SK-N-SH treated with all-trans-retinoic acid at 6 μM for 48 hours (cell line): ENCODE data around the gene CHKB.

Source experiments
- ATAC-seq: fragments of 200-7000 bp; cut with Tn5 transposase; 3 replicates; pipeline ENCODE4 v1.9.1; 2020; ENCODE audit warnings: mild to moderate bottlenecking, moderate library complexity
- ARNTL ChIP-seq: fragments of 450-650 bp; formaldehyde crosslinking; IDR thresholded peaks from 2 replicates; pipeline ENCODE4 v1.5.0; 2020; ENCODE audit warnings: low read depth, mild to moderate bottlenecking, moderate library complexity, borderline replicate concordance
- BACH2 ChIP-seq: fragments of 250-450 bp; sonication (Bioruptor Pico); IDR thresholded peaks from 2 replicates; pipeline ENCODE4 v1.9.0; 2021; ENCODE audit warnings: mild to moderate bottlenecking, borderline replicate concordance
- CSDC2 ChIP-seq: fragments of 250-450 bp; sonication (Bioruptor Pico); IDR thresholded peaks from 2 replicates; pipeline ENCODE4 v1.5.0; 2020; ENCODE audit warnings: mild to moderate bottlenecking, moderate library complexity
- ESRRG ChIP-seq: fragments of 250-450 bp; sonication (Bioruptor Pico); IDR thresholded peaks from 2 replicates; pipeline ENCODE4 v1.6.1; 2021; ENCODE audit warnings: mild to moderate bottlenecking
- GLIS3 ChIP-seq: fragments of 250-450 bp; sonication (Bioruptor Pico); IDR thresholded peaks from 2 replicates; pipeline ENCODE4 v1.5.0; 2020; ENCODE audit warnings: mild to moderate bottlenecking, moderate library complexity
- ISL1 ChIP-seq: fragments of 250-450 bp; sonication (Bioruptor Pico); IDR thresholded peaks from 2 replicates; pipeline ENCODE4 v2.1.2; 2022; ENCODE audit warnings: mild to moderate bottlenecking, moderate library complexity
- PPARA ChIP-seq: fragments of 250-450 bp; sonication (Bioruptor Pico); IDR thresholded peaks from 2 replicates; pipeline ENCODE4 v1.5.0; 2020; ENCODE audit warnings: mild to moderate bottlenecking, borderline replicate concordance
- RARB ChIP-seq: fragments of 250-450 bp; sonication (Bioruptor Pico); IDR thresholded peaks from 2 replicates; pipeline ENCODE4 v1.8.0; 2021; ENCODE audit warnings: mild to moderate bottlenecking, moderate library complexity
- SNAI2 ChIP-seq: fragments of 250-450 bp; sonication (Bioruptor Pico); IDR thresholded peaks from 2 replicates; pipeline ENCODE4 v1.5.0; 2020; ENCODE audit warnings: mild to moderate bottlenecking, moderate library complexity
- TCF4 ChIP-seq: fragments of 250-450 bp; sonication (Bioruptor Pico); IDR thresholded peaks from 2 replicates; pipeline ENCODE4 v1.8.0; 2021; ENCODE audit warnings: mild to moderate bottlenecking, moderate library complexity, borderline replicate concordance
- TOX ChIP-seq: fragments of 250-450 bp; sonication (Bioruptor Pico); IDR thresholded peaks from 2 replicates; pipeline ENCODE4 v1.8.0; 2021; ENCODE audit warnings: mild to moderate bottlenecking, moderate library complexity, borderline replicate concordance
- TSHZ2 ChIP-seq: fragments of 250-450 bp; sonication (Bioruptor Pico); IDR thresholded peaks from 2 replicates; pipeline ENCODE4 v1.5.0; 2020; ENCODE audit warnings: mild to moderate bottlenecking, moderate library complexity
- ZC3H10 ChIP-seq: fragments of 250-450 bp; sonication (Bioruptor Pico); IDR thresholded peaks from 2 replicates; pipeline ENCODE4 v1.5.1; 2021; ENCODE audit warnings: mild to moderate bottlenecking, moderate library complexity
- ZFP3 ChIP-seq: fragments of 250-450 bp; sonication (Bioruptor Pico); IDR thresholded peaks from 2 replicates; pipeline ENCODE4 v1.5.0; 2020; ENCODE audit warnings: mild to moderate bottlenecking, moderate library complexity
- ZFP30 ChIP-seq: fragments of 450-650 bp; formaldehyde crosslinking; IDR thresholded peaks from 2 replicates; pipeline ENCODE4 v1.5.0; 2022; ENCODE audit warnings: mild to moderate bottlenecking, moderate library complexity
- ZNF565 ChIP-seq: fragments of 450-650 bp; formaldehyde crosslinking; conservative IDR thresholded peaks from 2 replicates; pipeline ENCODE4 v1.5.0; 2020; ENCODE audit warnings: low read depth, mild to moderate bottlenecking, moderate library complexity
- ZNF70 ChIP-seq: fragments of 450-650 bp; formaldehyde crosslinking; IDR thresholded peaks from 2 replicates; pipeline ENCODE4 v1.5.0; 2020; ENCODE audit warnings: mild to moderate bottlenecking, moderate library complexity
- ZNF8 ChIP-seq: fragments of 450-650 bp; formaldehyde crosslinking; IDR thresholded peaks from 2 replicates; pipeline ENCODE4 v1.5.0; 2020; ENCODE audit warnings: mild to moderate bottlenecking, moderate library complexity
- TF ChIP-seq, protein P1 (sequence below): fragments of 250-450 bp; sonication (Bioruptor Pico); IDR thresholded peaks from 2 replicates; pipeline ENCODE4 v1.5.1; 2021; ENCODE audit warnings: mild to moderate bottlenecking, moderate library complexity
- TF ChIP-seq, protein P2 (sequence below): fragments of 250-450 bp; sonication (Bioruptor Pico); IDR thresholded peaks from 2 replicates; pipeline ENCODE4 v1.8.0; 2021; ENCODE audit warnings: low read depth, mild to moderate bottlenecking, moderate library complexity, borderline replicate concordance
- TF ChIP-seq, protein P3 (sequence below): fragments of 250-450 bp; sonication (Bioruptor Pico); IDR thresholded peaks from 2 replicates; pipeline ENCODE4 v1.8.0; 2020; ENCODE audit warnings: mild to moderate bottlenecking, moderate library complexity, borderline replicate concordance

CHKB gene

GRCh38 chr22:50595189-50595588 is 12.5 kb upstream of the CHKB start:
- ATAC-seq, result no peak
- TF ChIP-seq ZNF70 (CRISPR knock-in tag), result no peak
- TF ChIP-seq, protein P1, sequence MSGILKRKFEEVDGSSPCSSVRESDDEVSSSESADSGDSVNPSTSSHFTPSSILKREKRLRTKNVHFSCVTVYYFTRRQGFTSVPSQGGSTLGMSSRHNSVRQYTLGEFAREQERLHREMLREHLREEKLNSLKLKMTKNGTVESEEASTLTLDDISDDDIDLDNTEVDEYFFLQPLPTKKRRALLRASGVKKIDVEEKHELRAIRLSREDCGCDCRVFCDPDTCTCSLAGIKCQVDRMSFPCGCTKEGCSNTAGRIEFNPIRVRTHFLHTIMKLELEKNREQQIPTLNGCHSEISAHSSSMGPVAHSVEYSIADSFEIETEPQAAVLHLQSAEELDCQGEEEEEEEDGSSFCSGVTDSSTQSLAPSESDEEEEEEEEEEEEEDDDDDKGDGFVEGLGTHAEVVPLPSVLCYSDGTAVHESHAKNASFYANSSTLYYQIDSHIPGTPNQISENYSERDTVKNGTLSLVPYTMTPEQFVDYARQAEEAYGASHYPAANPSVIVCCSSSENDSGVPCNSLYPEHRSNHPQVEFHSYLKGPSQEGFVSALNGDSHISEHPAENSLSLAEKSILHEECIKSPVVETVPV (CRISPR knock-in tag), result no peak
- TF ChIP-seq GLIS3 (CRISPR knock-in tag), result no peak
- no peak for TF ChIP-seq BACH2 (CRISPR knock-in tag)
- TF ChIP-seq, protein P2, sequence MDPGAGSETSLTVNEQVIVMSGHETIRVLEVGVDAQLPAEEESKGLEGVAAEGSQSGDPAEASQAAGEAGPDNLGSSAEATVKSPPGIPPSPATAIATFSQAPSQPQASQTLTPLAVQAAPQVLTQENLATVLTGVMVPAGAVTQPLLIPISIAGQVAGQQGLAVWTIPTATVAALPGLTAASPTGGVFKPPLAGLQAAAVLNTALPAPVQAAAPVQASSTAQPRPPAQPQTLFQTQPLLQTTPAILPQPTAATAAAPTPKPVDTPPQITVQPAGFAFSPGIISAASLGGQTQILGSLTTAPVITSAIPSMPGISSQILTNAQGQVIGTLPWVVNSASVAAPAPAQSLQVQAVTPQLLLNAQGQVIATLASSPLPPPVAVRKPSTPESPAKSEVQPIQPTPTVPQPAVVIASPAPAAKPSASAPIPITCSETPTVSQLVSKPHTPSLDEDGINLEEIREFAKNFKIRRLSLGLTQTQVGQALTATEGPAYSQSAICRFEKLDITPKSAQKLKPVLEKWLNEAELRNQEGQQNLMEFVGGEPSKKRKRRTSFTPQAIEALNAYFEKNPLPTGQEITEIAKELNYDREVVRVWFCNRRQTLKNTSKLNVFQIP (CRISPR knock-in tag), result no peak
- TF ChIP-seq ZC3H10 (CRISPR knock-in tag), result no peak
- TF ChIP-seq, protein P3, sequence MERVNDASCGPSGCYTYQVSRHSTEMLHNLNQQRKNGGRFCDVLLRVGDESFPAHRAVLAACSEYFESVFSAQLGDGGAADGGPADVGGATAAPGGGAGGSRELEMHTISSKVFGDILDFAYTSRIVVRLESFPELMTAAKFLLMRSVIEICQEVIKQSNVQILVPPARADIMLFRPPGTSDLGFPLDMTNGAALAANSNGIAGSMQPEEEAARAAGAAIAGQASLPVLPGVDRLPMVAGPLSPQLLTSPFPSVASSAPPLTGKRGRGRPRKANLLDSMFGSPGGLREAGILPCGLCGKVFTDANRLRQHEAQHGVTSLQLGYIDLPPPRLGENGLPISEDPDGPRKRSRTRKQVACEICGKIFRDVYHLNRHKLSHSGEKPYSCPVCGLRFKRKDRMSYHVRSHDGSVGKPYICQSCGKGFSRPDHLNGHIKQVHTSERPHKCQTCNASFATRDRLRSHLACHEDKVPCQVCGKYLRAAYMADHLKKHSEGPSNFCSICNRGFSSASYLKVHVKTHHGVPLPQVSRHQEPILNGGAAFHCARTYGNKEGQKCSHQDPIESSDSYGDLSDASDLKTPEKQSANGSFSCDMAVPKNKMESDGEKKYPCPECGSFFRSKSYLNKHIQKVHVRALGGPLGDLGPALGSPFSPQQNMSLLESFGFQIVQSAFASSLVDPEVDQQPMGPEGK (CRISPR knock-in tag), result no peak
- no peak for TF ChIP-seq CSDC2 (CRISPR knock-in tag)
- no peak for TF ChIP-seq RARB (CRISPR knock-in tag)
- no peak for TF ChIP-seq ZNF565 (CRISPR knock-in tag)
- no peak for TF ChIP-seq ZNF8
- TF ChIP-seq TSHZ2, result no peak
- no peak for TF ChIP-seq ZFP3 (CRISPR knock-in tag)
- TF ChIP-seq SNAI2 (CRISPR knock-in tag), result no peak
- no peak for TF ChIP-seq TOX (CRISPR knock-in tag)

DNA sequence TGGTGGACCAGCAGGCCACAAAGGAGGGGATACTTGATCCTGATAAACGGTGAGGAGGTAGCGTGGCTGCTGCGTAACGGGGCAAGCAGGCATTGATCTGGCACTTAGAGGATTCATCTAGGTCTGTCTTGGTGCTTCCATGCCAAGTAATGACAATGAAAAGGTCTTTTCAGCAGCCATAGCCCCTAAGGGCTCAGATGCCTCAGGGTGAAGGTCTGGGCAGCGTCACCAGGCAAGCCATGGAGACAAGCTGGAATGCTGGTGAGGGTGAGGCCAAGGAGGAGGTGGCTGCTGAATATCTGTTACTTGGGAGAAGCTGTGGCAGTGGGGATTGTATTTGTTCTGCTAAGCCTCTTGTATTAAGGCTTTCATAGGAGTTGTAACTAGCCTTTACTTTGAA is 4.8 kb upstream of the CHKB start:
- no peak for ATAC-seq
- no peak for TF ChIP-seq ZNF8
- TF ChIP-seq, protein P3 (CRISPR knock-in tag), result no peak
- TF ChIP-seq TCF4 (CRISPR knock-in tag), result no peak
- TF ChIP-seq, protein P1 (CRISPR knock-in tag), result no peak
- no peak for TF ChIP-seq ARNTL (CRISPR knock-in tag)
- no peak for TF ChIP-seq ZFP30 (CRISPR knock-in tag)
- no peak for TF ChIP-seq ZNF565 (CRISPR knock-in tag)
- TF ChIP-seq ZFP3 (CRISPR knock-in tag), result no peak
- TF ChIP-seq ESRRG (CRISPR knock-in tag), result no peak
- TF ChIP-seq, protein P2 (CRISPR knock-in tag), result no peak
- TF ChIP-seq GLIS3 (CRISPR knock-in tag), result no peak
- TF ChIP-seq TSHZ2, result no peak
- no peak for TF ChIP-seq PPARA (CRISPR knock-in tag)
- TF ChIP-seq SNAI2 (CRISPR knock-in tag), result no peak
- TF ChIP-seq ISL1 (CRISPR knock-in tag), result no peak
- no peak for TF ChIP-seq BACH2 (CRISPR knock-in tag)
